Activated naive CD4-positive, alpha-beta T cell treated with Interleukin-2 at 50 U/mL for 16 hours (primary cell): Measurements from ENCODE around the gene CALML3.

Experiments used
- DNase-seq: peaks from one replicate; pipeline ENCODE4 v3.0.0-alpha.2; 2020

Gene CALML3

GRCh38 chr10:5492322-5492855 lies 32.4 kb upstream of the CALML3 start:
- DNase-seq = no peak

GRCh38 chr10:5492929-5493576 lies 31.7 kb upstream of the CALML3 start:
- no peak for DNase-seq

GRCh38 chr10:5493691-5494090 lies 31.1 kb upstream of the CALML3 start:
- no peak for DNase-seq

- no peak for DNase-seq
Observed at GRCh38 chr10:5494611-5495010, 30.1 kb upstream of the CALML3 start.

GRCh38 chr10:5496261-5497250 lies 28.2 kb upstream of the CALML3 start:
- no peak for DNase-seq

- no peak for DNase-seq
Observed at GRCh38 chr10:5497289-5497688, 27.5 kb upstream of the CALML3 start.

GRCh38 chr10:5497948-5498730 lies 26.6 kb upstream of the CALML3 start:
- DNase-seq = no peak

- no peak for DNase-seq
Observed at GRCh38 chr10:5498791-5499492, 25.8 kb upstream of the CALML3 start.

- DNase-seq = no peak
Observed at GRCh38 chr10:5499493-5500140, 25.1 kb upstream of the CALML3 start, which contains the start of gene CALML5. Gene CALML5 (minus strand): TSS chr10:5499570. CDS start chr10:5499438, 132 bp downstream.

GRCh38 chr10:5500162-5500670 lies 24.5 kb upstream of the CALML3 start:
- no peak for DNase-seq

GRCh38 chr10:5500910-5501309 lies 23.9 kb upstream of the CALML3 start:
- DNase-seq = no peak

- DNase-seq = no peak
Observed at GRCh38 chr10:5502061-5502521, 22.7 kb upstream of the CALML3 start.

GRCh38 chr10:5502571-5503476 lies 21.9 kb upstream of the CALML3 start:
- no peak for DNase-seq

GRCh38 chr10:5503477-5503835 lies 21.3 kb upstream of the CALML3 start:
- no peak for DNase-seq

- DNase-seq = no peak
Observed at GRCh38 chr10:5504146-5505072, 20.4 kb upstream of the CALML3 start.

- DNase-seq = no peak
Observed at GRCh38 chr10:5506246-5506645, 18.5 kb upstream of the CALML3 start.

- DNase-seq = no peak
Observed at GRCh38 chr10:5506751-5507648, 17.8 kb upstream of the CALML3 start.

GRCh38 chr10:5507649-5508131 lies 17.1 kb upstream of the CALML3 start:
- no peak for DNase-seq
